Measurements from ENCODE around the gene ADISSP.
A peak's percentile ranks its signal among the peaks of the same experiment; 100 is the strongest.

The ADISSP gene

DNA sequence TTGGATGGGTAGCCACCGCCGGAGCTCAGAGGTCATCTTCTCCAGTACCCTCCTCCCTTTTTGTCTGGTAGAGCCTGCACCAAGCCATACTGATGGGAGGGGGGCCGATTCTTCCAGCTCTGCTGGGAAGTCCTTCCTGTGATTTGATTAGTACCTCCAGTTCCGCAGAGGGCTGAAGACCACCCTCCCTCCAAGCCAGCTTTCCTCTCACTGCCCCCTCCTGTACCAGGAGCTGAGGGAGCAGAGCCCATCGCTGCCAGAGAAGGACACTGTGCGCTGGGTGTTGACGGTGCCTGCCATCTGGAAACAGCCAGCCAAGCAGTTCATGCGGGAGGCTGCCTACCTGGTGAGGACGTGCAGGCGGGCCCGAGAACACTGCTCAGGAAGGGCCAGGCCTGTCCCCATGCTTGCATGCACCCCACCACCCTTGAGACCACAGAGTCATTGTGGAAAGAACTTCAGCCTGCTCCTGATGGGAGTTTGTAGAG lies 21.8 kb downstream of the ADISSP start:
- TF ChIP-seq, protein P1, sequence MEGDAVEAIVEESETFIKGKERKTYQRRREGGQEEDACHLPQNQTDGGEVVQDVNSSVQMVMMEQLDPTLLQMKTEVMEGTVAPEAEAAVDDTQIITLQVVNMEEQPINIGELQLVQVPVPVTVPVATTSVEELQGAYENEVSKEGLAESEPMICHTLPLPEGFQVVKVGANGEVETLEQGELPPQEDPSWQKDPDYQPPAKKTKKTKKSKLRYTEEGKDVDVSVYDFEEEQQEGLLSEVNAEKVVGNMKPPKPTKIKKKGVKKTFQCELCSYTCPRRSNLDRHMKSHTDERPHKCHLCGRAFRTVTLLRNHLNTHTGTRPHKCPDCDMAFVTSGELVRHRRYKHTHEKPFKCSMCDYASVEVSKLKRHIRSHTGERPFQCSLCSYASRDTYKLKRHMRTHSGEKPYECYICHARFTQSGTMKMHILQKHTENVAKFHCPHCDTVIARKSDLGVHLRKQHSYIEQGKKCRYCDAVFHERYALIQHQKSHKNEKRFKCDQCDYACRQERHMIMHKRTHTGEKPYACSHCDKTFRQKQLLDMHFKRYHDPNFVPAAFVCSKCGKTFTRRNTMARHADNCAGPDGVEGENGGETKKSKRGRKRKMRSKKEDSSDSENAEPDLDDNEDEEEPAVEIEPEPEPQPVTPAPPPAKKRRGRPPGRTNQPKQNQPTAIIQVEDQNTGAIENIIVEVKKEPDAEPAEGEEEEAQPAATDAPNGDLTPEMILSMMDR (IDR thresholded peaks at IDR 0.05; ENCODE audit: extremely low read depth, missing control alignments): no peak
- no peak for DNase-seq (ENCODE audit: low spot score)

DNA sequence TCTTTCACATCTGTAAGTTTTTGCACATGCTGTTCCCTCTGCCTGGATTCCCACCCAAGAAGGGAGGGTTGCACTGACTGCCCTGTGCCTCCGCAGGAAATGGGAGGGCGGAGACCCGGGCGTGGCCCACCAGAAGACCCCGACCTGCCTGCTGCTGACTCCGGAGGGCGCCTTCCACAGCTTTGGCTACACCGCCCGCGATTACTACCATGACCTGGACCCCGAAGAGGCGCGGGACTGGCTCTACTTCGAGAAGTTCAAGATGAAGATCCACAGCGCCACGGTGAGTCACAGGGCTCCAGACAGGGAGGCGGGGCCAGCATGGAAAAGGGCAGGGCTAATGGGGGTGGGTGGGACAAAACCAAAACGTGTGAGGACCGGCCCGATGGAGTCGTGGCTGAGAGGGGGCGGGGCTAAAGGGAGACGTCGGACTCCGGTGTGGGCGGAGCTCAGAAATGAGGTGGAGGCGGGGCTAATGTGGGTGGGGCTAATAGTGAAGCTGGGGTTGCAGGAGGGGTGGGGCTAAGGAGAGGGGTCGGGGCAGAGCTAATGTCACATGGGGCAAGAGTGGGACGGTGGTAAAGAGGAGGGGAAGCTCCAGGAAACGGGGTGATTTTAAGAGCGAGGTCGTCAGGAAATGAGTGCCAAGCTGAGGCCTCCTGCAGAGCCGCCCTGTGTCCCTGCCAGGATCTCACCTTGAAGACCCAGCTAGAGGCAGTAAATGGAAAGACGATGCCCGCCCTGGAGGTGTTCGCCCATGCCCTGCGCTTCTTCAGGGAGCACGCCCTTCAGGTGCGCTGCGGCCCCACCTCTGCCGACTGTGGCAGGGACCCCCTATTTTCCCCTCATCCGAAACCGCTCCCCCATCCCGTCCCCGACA lies 22.5 kb downstream of the ADISSP start:
- DNase-seq (ENCODE audit: low spot score): peak; percentile 69
- TF ChIP-seq, protein P1 (IDR thresholded peaks at IDR 0.05; ENCODE audit: extremely low read depth, missing control alignments): no peak

DNA sequence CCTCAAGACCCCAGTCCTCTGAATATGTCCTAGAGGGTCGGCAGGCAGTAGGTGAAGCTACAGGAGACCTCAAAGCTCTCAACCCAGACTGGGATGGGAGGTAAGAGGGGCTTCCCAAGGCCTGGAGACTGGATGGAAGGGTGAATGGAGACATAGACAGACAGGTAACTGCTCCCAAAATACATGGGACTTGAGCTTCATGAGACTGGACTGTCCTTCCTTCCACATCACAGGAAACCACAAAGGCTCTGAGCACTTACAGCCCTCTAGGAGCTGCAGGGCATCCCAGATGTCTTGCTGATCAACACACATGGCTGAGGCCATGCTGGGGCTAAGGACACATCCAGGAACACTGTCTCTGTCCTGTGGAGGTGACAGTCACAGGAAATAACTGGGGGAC lies 23.5 kb downstream of the ADISSP start:
- DNase-seq (ENCODE audit: low spot score): no peak
- TF ChIP-seq, protein P1 (IDR thresholded peaks at IDR 0.05; ENCODE audit: extremely low read depth, missing control alignments): no peak

DNA sequence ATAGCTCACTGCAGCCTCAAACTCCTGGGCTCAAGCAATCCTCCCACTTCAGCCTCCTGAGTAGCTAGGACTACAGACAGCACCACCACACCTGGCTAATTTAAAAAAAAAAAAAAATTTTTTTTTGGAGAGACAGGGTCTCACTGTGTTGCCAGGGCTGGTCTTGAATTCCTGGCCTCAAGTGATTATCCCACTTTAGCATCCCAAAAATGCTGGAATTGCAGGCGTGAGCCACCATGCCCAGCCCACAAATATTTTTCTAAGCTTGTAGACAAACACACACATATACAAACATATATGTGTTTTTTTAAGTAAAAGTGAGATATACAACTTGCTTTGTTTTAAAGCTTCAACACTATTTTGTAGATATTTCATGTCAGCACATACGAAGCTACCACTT lies 24.3 kb downstream of the ADISSP start:
- TF ChIP-seq, protein P1 (IDR thresholded peaks at IDR 0.05; ENCODE audit: extremely low read depth, missing control alignments): no peak
- no peak for DNase-seq (ENCODE audit: low spot score)

DNA sequence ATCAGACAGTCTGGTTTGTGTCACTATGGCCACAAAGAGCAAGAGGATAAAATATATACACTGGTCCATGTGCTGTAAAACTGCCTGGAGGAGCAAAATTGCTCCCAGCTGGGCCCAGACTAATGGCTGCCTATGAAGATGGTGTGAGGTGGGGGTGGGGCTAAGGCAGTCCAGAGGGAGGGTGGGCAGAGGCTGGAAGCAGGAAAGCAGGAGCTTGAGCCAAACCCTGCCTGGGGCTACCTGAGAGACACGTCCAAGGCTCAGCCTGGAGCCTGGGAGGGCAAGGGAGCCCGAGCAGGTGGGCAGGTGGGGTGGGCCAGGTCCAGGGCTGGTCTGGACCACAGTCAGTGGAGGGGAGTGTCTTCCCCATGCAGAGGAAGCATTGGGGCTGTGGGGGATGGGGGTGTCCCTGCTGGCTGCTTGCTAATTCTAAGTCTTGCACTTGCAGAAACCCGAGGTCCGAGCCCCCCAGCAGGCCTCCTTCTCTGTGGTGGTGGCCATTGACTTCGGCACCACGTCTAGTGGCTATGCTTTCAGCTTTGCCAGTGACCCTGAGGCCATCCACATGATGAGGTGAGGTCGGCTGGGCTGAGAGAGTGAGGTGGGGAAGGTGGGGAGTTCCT lies 25.6 kb downstream of the ADISSP start:
- TF ChIP-seq, protein P1 (IDR thresholded peaks at IDR 0.05; ENCODE audit: extremely low read depth, missing control alignments): no peak
- DNase-seq (ENCODE audit: low spot score): no peak

DNA sequence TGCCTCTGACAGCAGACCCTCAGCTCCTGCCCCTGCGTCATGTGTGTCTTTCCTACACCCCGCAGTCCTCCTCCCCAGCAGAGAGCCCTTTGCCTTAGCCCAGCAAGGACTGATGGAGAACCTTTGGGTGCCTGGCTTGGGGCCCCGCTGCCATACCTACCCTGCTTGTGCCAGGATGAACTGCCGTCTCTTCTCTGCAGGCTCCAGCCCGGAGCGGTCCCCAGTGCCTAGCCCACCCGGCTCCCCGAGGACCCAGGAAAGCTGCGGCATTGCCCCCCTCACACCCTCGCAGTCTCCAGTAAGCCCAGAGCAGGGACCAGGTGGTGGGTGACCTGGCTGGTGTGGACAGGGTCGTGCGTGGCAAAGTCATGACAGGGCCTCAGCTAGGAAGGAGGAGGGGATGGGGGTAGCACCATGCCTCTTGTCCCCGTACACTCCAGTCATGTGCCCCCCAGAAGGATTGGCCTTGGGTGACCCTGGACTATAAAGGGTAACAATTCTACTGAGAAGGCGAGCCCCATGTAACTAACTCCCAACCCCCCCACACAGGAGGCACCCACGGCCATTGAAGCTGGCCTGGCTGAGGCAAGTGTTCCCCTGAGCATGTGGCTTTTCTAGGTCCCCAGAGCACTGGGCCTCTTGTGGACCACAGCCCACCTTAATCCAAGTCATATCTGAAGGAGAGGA lies 26.8 kb downstream of the ADISSP start:
- TF ChIP-seq, protein P1 (IDR thresholded peaks at IDR 0.05; ENCODE audit: extremely low read depth, missing control alignments): no peak
- no peak for DNase-seq (ENCODE audit: low spot score)

Data from GM20000 (cell line).